RPMI7951 (cell line): ENCODE data around the gene TRIM2. TPM values are rescaled to one million over a fixed set of nuclear protein-coding genes. Genes with fewer than 3 reads are reported as not detected.

Experiments
- DNase-seq: peaks from one replicate; pipeline ENCODE4 v3.0.0-alpha.2; 2012; ENCODE audit warnings: low read depth
- total RNA-seq: library from RNA; depleted of rRNA; stranded (reverse); fragments of >200 nt; shearing (Covaris generic); gene quantifications from 2 replicates; pipeline ENCODE4 v1.2.3, GENCODE V29; 2014

TRIM2 gene
- total RNA-seq, 1 experiment from 2014 or later, result 34.7 TPM

GRCh38 chr4:153222707-153223426 lies 18.6 kb downstream of the TRIM2 start:
- peak; percentile 48 for DNase-seq

GRCh38 chr4:153223427-153223801 lies 19.2 kb downstream of the TRIM2 start:
- no peak for DNase-seq

GRCh38 chr4:153223930-153224329 lies 19.7 kb downstream of the TRIM2 start:
- DNase-seq, result peak; percentile 60

- no peak for DNase-seq
These were observed 20.2 kb downstream of the TRIM2 start for GRCh38 chr4:153224474-153224873.

- no peak for DNase-seq
These were observed 23.3 kb downstream of the TRIM2 start for GRCh38 chr4:153227469-153228075.

GRCh38 chr4:153228512-153229140 lies 24.4 kb downstream of the TRIM2 start:
- peak; percentile 49 for DNase-seq

- DNase-seq, result no peak
These were observed 25.3 kb downstream of the TRIM2 start for GRCh38 chr4:153229545-153229944.

GRCh38 chr4:153232768-153233167 lies 28.5 kb downstream of the TRIM2 start:
- DNase-seq, result peak; percentile 36

- DNase-seq, result peak; percentile 97
These were observed 29.6 kb downstream of the TRIM2 start for GRCh38 chr4:153233761-153234371.

- peak; percentile 84 for DNase-seq
These were observed 30.6 kb downstream of the TRIM2 start for GRCh38 chr4:153234885-153235284.

- DNase-seq, result no peak
These were observed 34.1 kb downstream of the TRIM2 start for GRCh38 chr4:153238135-153238919.

GRCh38 chr4:153239409-153239808 lies 35.2 kb downstream of the TRIM2 start:
- no peak for DNase-seq

- DNase-seq, result no peak
These were observed 37.1 kb downstream of the TRIM2 start for GRCh38 chr4:153241295-153241694.

GRCh38 chr4:153241970-153242838 lies 38.0 kb downstream of the TRIM2 start:
- DNase-seq, result peak; percentile 17

GRCh38 chr4:153242839-153243324 lies 38.6 kb downstream of the TRIM2 start:
- no peak for DNase-seq

GRCh38 chr4:153243468-153243867 lies 39.2 kb downstream of the TRIM2 start:
- DNase-seq, result no peak

GRCh38 chr4:153244969-153245368 lies 40.7 kb downstream of the TRIM2 start:
- no peak for DNase-seq

GRCh38 chr4:153245775-153246174 lies 41.5 kb downstream of the TRIM2 start:
- no peak for DNase-seq

GRCh38 chr4:153246446-153247115 lies 42.3 kb downstream of the TRIM2 start:
- no peak for DNase-seq

GRCh38 chr4:153247116-153247490 lies 42.9 kb downstream of the TRIM2 start:
- DNase-seq, result no peak
